K562 (cell line): ENCODE results near the gene ADM5. TPM values are rescaled to one million over a fixed set of nuclear protein-coding genes. Genes with fewer than 3 reads are reported as not detected.

Source experiments
- ATAC-seq: fragments of 200-7000 bp; cut with Tn5 transposase; 3 replicates; pipeline ENCODE4 v1.9.1; 2020; ENCODE audit warnings: moderate library complexity
- BruUV-seq: library from RNA; stranded (reverse); fragments of 400-500 nt; replicated peaks from 2 replicates; lab custom pipeline; 2021; lab: Mats Ljungman, UMichigan
- CTCF ChIA-PET: fragments of 300-600 bp; formaldehyde crosslinking; extraction: SDS; loops from one replicate; lab custom pipeline; 2021; ENCODE audit warnings: low intra/inter-chr PET ratio; lab: Yijun Ruan, JAX
- POLR2A ChIA-PET: fragments of 300-600, 350-650 bp; sonication (Branson Sonifier 250); formaldehyde crosslinking; extraction: SDS; loops from one replicate; lab custom pipeline; 2021; ENCODE audit warnings: antibody characterized with exemption, inconsistent platforms; lab: Yijun Ruan, JAX
- DNase-seq, 4 experiments: peaks; one replicate each; pipeline versions ENCODE4 v3.0.0 to v3.0.0-alpha.2; 2011 to 2018; ENCODE audit warnings: low spot score in 3 of 4, mixed read lengths in 3 of 4; ENCODE audit errors: extremely low read depth in 1 of 4
- FAIRE-seq: peaks from 2 replicates; lab custom pipeline; 2011; peaks lifted over from hg19 to GRCh38; lab: Jason Lieb, UNC
- H2AFZ ChIP-seq: 2 replicates; pipeline ENCODE4 v1.6.0; 2011; ENCODE audit warnings: low read depth, low read length, control low read depth, inconsistent platforms
- H3K27ac ChIP-seq: fragments of 200-600 bp; 3 replicates; pipeline ENCODE4 v1.8.0; 2011; ENCODE audit warnings: low read depth, mild to moderate bottlenecking, control low read depth, inconsistent platforms, low read length, moderate library complexity, mixed read lengths; ENCODE audit errors: extremely low read depth
- H3K27me3 ChIP-seq, 2 experiments: fragments of 300-600 bp in 1 of 2; 2 replicates in 1 of 2; 3 replicates in 1 of 2; pipeline versions ENCODE4 v1.6.0 to v1.8.0; 2011; ENCODE audit warnings: inconsistent platforms in 2 of 2, low read length in 2 of 2, mild to moderate bottlenecking in 1 of 2, mixed read lengths in 1 of 2, moderate library complexity in 1 of 2; ENCODE audit not compliant: control insufficient read depth in 2 of 2, insufficient read depth in 2 of 2
- H3K36me3 ChIP-seq: fragments of 300-600 bp; 3 replicates; pipeline ENCODE4 v1.8.0; 2011; ENCODE audit warnings: mild to moderate bottlenecking, low read length, inconsistent platforms; ENCODE audit not compliant: control insufficient read depth, insufficient read depth
- H3K4me1 ChIP-seq, 2 experiments: fragments of 200-600 bp in 1 of 2; replicated peaks in 1 of 2; 2 replicates in 1 of 2; 3 replicates in 1 of 2; pipeline versions ENCODE4 v1.5.1 to v1.8.0; 2011; ENCODE audit warnings: inconsistent platforms in 2 of 2, low read length in 2 of 2, mild to moderate bottlenecking in 1 of 2, mixed read lengths in 1 of 2, moderate library complexity in 1 of 2; ENCODE audit not compliant: control insufficient read depth in 2 of 2, insufficient read depth in 2 of 2
- H3K4me2 ChIP-seq: 2 replicates; pipeline ENCODE4 v1.6.1; 2011; ENCODE audit warnings: low read length, control low read depth, inconsistent platforms, mixed read lengths; ENCODE audit not compliant: insufficient read depth
- H3K4me3 ChIP-seq: fragments of 200-600 bp; sonication (generic), shearing (Covaris generic); 2 replicates; pipeline ENCODE4 v1.5.1; 2016; ENCODE audit warnings: control low read depth, inconsistent platforms
- H3K79me2 ChIP-seq: fragments of 200-600 bp; 3 replicates; pipeline ENCODE4 v1.8.0; 2011; ENCODE audit warnings: low read length, inconsistent platforms; ENCODE audit not compliant: control insufficient read depth, insufficient read depth
- H3K9ac ChIP-seq, 2 experiments: 2 replicates each; pipeline versions ENCODE4 v1.6.0 to v1.6.1; 2011; ENCODE audit warnings: low read depth in 2 of 2, low read length in 2 of 2, control low read depth in 1 of 2, inconsistent platforms in 1 of 2, mild to moderate bottlenecking in 1 of 2, mixed read lengths in 1 of 2; ENCODE audit not compliant: insufficient read depth in 1 of 2
- H3K9me1 ChIP-seq: one replicate; pipeline ENCODE4 v1.6.0; 2011; ENCODE audit warnings: inconsistent platforms, mild to moderate bottlenecking, low read length, moderate library complexity; ENCODE audit not compliant: control insufficient read depth, insufficient read depth
- H3K9me3 ChIP-seq: replicated peaks from 2 replicates; pipeline ENCODE4 v1.5.1; 2011; ENCODE audit warnings: low read depth, low read length, inconsistent platforms; ENCODE audit not compliant: control insufficient read depth, insufficient read depth
- H4K20me1 ChIP-seq: replicated peaks from 2 replicates; pipeline ENCODE4 v1.6.1; 2011; ENCODE audit warnings: low read length, inconsistent platforms, mixed read lengths; ENCODE audit not compliant: control insufficient read depth, insufficient read depth
- CAMTA2 ChIP-seq: fragments of 250-450 bp; sonication (Bioruptor Pico); conservative IDR thresholded peaks from 2 replicates; pipeline ENCODE4 v1.5.1; 2022
- CCAR2 ChIP-seq: fragments of 200-400 bp; formaldehyde crosslinking; IDR thresholded peaks from 2 replicates; pipeline ENCODE4 v1.6.1; 2017; ENCODE audit warnings: mild to moderate bottlenecking, low read depth, low read length
- DPF2 ChIP-seq: fragments of 450-650 bp; IDR thresholded peaks from 2 replicates; pipeline ENCODE4 v1.6.1; 2016
- FOXA1 ChIP-seq: fragments of 450-650 bp; IDR thresholded peaks from 2 replicates; pipeline ENCODE4 v1.6.1; 2016; ENCODE audit warnings: mild to moderate bottlenecking, borderline replicate concordance
- FOXK1 ChIP-seq: sonication (generic); formaldehyde crosslinking; IDR thresholded peaks from 2 replicates; pipeline ENCODE4 v1.8.0; 2022; ENCODE audit warnings: missing genetic modification reagents, mild to moderate bottlenecking, borderline replicate concordance
- MYC ChIP-seq, 2 experiments: fragments of 250-450 bp in 1 of 2; sonication (Bioruptor Pico) in 1 of 2; IDR thresholded peaks; 2 replicates each; pipeline versions ENCODE4 v1.5.1 to v1.6.1; 2012 to 2021; ENCODE audit warnings: low read depth in 2 of 2, borderline replicate concordance in 1 of 2, improper control_type of control experiment in 1 of 2, low read length in 1 of 2, mild to moderate bottlenecking in 1 of 2, moderate library complexity in 1 of 2
- NR4A1 ChIP-seq, 2 experiments: fragments of 250-450 bp in 1 of 2; fragments of 450-650 bp in 1 of 2; sonication (Bioruptor Pico) in 1 of 2; IDR thresholded peaks; 2 replicates each; pipeline versions ENCODE4 v1.4.0 to v1.6.1; 2016 to 2020; ENCODE audit warnings: mild to moderate bottlenecking in 2 of 2, missing compliant biosample characterization in 1 of 2, missing genetic modification characterization in 1 of 2, moderate library complexity in 1 of 2
- POLR2G ChIP-seq: fragments of 200-400 bp; formaldehyde crosslinking; IDR thresholded peaks from 2 replicates; pipeline ENCODE4 v1.6.1; 2017; ENCODE audit warnings: low read depth, mild to moderate bottlenecking, antibody characterized with exemption, low read length, moderate library complexity
- RBFOX2 ChIP-seq: fragments of 200-400 bp; formaldehyde crosslinking; IDR thresholded peaks from 2 replicates; pipeline ENCODE4 v1.6.1; 2017; ENCODE audit warnings: low read depth, mild to moderate bottlenecking, low read length, moderate library complexity
- RBM22 ChIP-seq: fragments of 200-400 bp; formaldehyde crosslinking; IDR thresholded peaks from 2 replicates; pipeline ENCODE4 v1.6.1; 2018; ENCODE audit warnings: low read length, low read depth; ENCODE audit not compliant: poor library complexity, severe bottlenecking
- SP1 ChIP-seq: sonication (generic); formaldehyde crosslinking; IDR thresholded peaks from 2 replicates; pipeline ENCODE4 v1.8.1; 2022; ENCODE audit warnings: mild to moderate bottlenecking, missing genetic modification reagents
- ZNF384 ChIP-seq: IDR thresholded peaks from 2 replicates; pipeline ENCODE4 v1.6.1; 2012; ENCODE audit warnings: low read depth, low read length, improper control_type of control experiment
- ZNF76 ChIP-seq: fragments of 250-450 bp; sonication (Bioruptor Pico); IDR thresholded peaks from 2 replicates; pipeline ENCODE4 v1.4.0; 2020; ENCODE audit warnings: mild to moderate bottlenecking, moderate library complexity, borderline replicate concordance
- WGBS: fragments of 100-300 bp; shearing (Covaris generic); methylation state at CpG from one replicate; pipeline ENCODE4 v1.1.6; 2016; ENCODE audit warnings: low coverage, mixed read lengths; ENCODE audit not compliant: insufficient coverage; ENCODE audit errors: missing lambda C conversion rate; 5-methylcytosine and 5-hydroxymethylcytosine counted together
- in situ Hi-C: fragments of 300-500 bp; cut with MboI; formaldehyde crosslinking; loops from 4 replicates; pipeline ENCODE4 v1.15.0; 2018; ENCODE audit warnings: inconsistent platforms, mixed read lengths
- intact Hi-C: fragments of 100-400 bp; cut with micrococcal nuclease; formaldehyde crosslinking; loops from 2 replicates; pipeline ENCODE4 v1.14.2; 2022
- polyA plus RNA-seq, 8 experiments: library from polyadenylated mRNA; depleted of rRNA in 4 of 8; stranded (reverse) in 5 of 8; unstranded in 3 of 8; fragments of >200 nt; fragmentation: Nextera tagmentation in 2 of 8; fragmentation: Illumina TruSeq in 1 of 8; extraction: Ambion mirVana in 2 of 8; extraction: Trizol in 1 of 8; gene quantifications; 2 replicates each; pipeline versions ENCODE4 v1.2.1 to v1.2.3, GENCODE V29; 2011 to 2014; ENCODE audit warnings: inconsistent platforms in 1 of 8, missing spikeins in 1 of 8
- total RNA-seq, 7 experiments: library from RNA; depleted of rRNA in 6 of 7; stranded (reverse); fragments of >200 nt in 6 of 7; fragmentation: Illumina TruSeq in 2 of 7; extraction: Trizol in 2 of 7; gene quantifications; 2 replicates each; pipeline versions ENCODE4 v1.2.1 to v1.2.3, GENCODE V29; 2011 to 2021; ENCODE audit warnings: low replicate concordance in 1 of 7
- TF ChIP-seq, protein P1 (sequence below): sonication (generic); formaldehyde crosslinking; IDR thresholded peaks from 2 replicates; pipeline ENCODE4 v1.8.0; 2022; ENCODE audit warnings: mild to moderate bottlenecking, low read depth, missing genetic modification reagents

ADM5 gene
- total and polyA plus RNA-seq, 9 of the 15 experiments (the other 6 are each of a cell fraction or from before 2014, with no cell fraction given) = 0.13 to 8.4 (median 2.0) TPM; not detected in 1

GRCh38 chr19:49681830-49682229 is 7.6 kb upstream of the ADM5 start:
- ChIA-PET CTCF (no interaction called here), POLR2A (no interaction called here)
- TF ChIP-seq SP1 (no peak), MYC (IDR thresholded peaks at IDR 0.05; ENCODE audit: low read depth, low read length) (no peak), MYC (CRISPR knock-in tag; IDR thresholded peaks at IDR 0.05; ENCODE audit: borderline replicate concordance, low read depth) (no peak), RBFOX2 (peak; percentile 62), ZNF384 (no peak), DPF2 (no peak), POLR2G (peak; percentile 60; the same call in 1 of the 2 replicates)
- no peaks in the 10 kb centered on the region for H3K27me3 ChIP-seq
- H3K79me2 ChIP-seq = peaks cover 52% of the 10 kb centered on the region
- H3K9ac ChIP-seq = no peak overlapping the region
- no TSS peak for BruUV-seq
- in situ Hi-C loops = no loop called here
- intact Hi-C loops = no loop called here
- 93% methylated on average over 17 of the region's 19 CpGs for WGBS
- H3K27ac ChIP-seq = no peak overlapping the region
- H4K20me1 ChIP-seq = peaks cover 19% of the 10 kb centered on the region
- FAIRE-seq (no peak), DNase-seq (no peak), ATAC-seq (no peak)
- H3K9me3 ChIP-seq = no peaks in the 10 kb centered on the region
- H3K4me3 ChIP-seq = no peak overlapping the region
- peaks cover 75% of the 10 kb centered on the region for H3K36me3 ChIP-seq
- peaks cover 23 to 67% of the 10 kb centered on the region in 2 experiments for H3K4me1 ChIP-seq
- no peak overlapping the region for H2AFZ ChIP-seq
- H3K4me2 ChIP-seq = no peak overlapping the region
- H3K9me1 ChIP-seq = peaks cover 3% of the 10 kb centered on the region

DNA sequence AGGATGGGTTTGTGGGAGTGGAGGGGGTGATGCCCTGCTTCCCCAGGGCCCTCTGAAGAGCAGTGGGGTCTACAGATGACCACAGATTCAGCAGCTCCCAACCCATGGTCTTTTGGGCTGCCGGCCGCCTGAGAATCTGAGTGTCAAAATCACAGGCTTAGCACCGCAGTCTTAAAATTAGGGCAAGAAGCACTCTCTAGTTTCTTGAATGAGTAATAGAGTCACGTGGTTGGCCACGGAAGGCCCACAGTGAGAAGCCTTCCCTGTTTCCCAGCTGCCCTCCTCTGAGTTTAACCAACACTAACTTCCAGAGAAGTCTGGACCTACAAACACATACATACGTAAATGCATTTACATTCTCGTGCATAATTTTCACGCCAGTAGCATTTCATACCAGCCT is 7.1 kb upstream of the ADM5 start:
- Histone ChIP-seq H3K9me3 (no peaks in the 10 kb centered on the region), H3K4me2 (no peak overlapping the region), H3K27ac (no peak overlapping the region), H3K36me3 (peaks cover 79% of the 10 kb centered on the region), H3K27me3 (no peaks in the 10 kb centered on the region), H3K4me1 (peaks cover 23 to 69% of the 10 kb centered on the region in 2 experiments), H3K79me2 (peaks cover 49% of the 10 kb centered on the region), H2AFZ (no peak overlapping the region), H3K9ac (no peak overlapping the region), H3K9me1 (peaks cover 3% of the 10 kb centered on the region), H4K20me1 (peaks cover 19% of the 10 kb centered on the region), H3K4me3 (no peak overlapping the region)
- ATAC-seq (no peak), DNase-seq (no peak), FAIRE-seq (no peak)
- POLR2A ChIA-PET = no interaction called here
- BruUV-seq = no TSS peak
- WGBS = 97% methylated on average over 8 of the region's 8 CpGs
- intact Hi-C loops = no loop called here
- in situ Hi-C loops = no loop called here
- CTCF ChIA-PET = no interaction called here
- no peak for TF ChIP-seq CAMTA2 (CRISPR knock-in tag)
- no peak for TF ChIP-seq ZNF76 (CRISPR knock-in tag)
- no peak for TF ChIP-seq NR4A1 (CRISPR knock-in tag; IDR thresholded peaks at IDR 0.05)
- no peak for TF ChIP-seq NR4A1 (tag; IDR thresholded peaks at IDR 0.05)
- TF ChIP-seq FOXK1 (CRISPR knock-in tag) = no peak
- TF ChIP-seq, protein P1, sequence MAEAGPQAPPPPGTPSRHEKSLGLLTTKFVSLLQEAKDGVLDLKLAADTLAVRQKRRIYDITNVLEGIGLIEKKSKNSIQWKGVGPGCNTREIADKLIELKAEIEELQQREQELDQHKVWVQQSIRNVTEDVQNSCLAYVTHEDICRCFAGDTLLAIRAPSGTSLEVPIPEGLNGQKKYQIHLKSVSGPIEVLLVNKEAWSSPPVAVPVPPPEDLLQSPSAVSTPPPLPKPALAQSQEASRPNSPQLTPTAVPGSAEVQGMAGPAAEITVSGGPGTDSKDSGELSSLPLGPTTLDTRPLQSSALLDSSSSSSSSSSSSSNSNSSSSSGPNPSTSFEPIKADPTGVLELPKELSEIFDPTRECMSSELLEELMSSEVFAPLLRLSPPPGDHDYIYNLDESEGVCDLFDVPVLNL = no peak
- TF ChIP-seq CCAR2 = no peak
- no peak for TF ChIP-seq RBM22
- no peak for TF ChIP-seq FOXA1
